RWPE2 (cell line): ENCODE results near the gene WDR33.
A peak's percentile ranks its signal among the peaks of the same experiment; 100 is the strongest.

ENCODE experiments used
- ATAC-seq: fragments of 200-7000 bp; cut with Tn5 transposase; 3 replicates; pipeline ENCODE4 v1.9.1; 2021; ENCODE audit warnings: low read depth
- DNase-seq: peaks from one replicate; pipeline ENCODE4 v3.0.0-alpha.2; 2020; ENCODE audit warnings: low spot score
- H3K27ac ChIP-seq: fragments of 450-650 bp; 2 replicates; pipeline ENCODE4 v1.5.1; 2017; ENCODE audit warnings: mild to moderate bottlenecking; ENCODE audit not compliant: poor library complexity, severe bottlenecking
- H3K27me3 ChIP-seq: fragments of 250-450 bp; sonication (Bioruptor Pico); 2 replicates; pipeline ENCODE4 v1.5.1; 2021; ENCODE audit warnings: mild to moderate bottlenecking, moderate library complexity; ENCODE audit not compliant: insufficient read depth, poor library complexity, severe bottlenecking
- H3K36me3 ChIP-seq: fragments of 250-450 bp; sonication (Bioruptor Pico); 2 replicates; pipeline ENCODE4 v1.5.1; 2020; ENCODE audit warnings: low read depth, mild to moderate bottlenecking, moderate library complexity
- H3K4me1 ChIP-seq: fragments of 250-450 bp; sonication (Bioruptor Pico); 2 replicates; pipeline ENCODE4 v1.5.1; 2021; ENCODE audit warnings: mild to moderate bottlenecking, moderate library complexity; ENCODE audit not compliant: insufficient read depth, poor library complexity, severe bottlenecking
- H3K4me3 ChIP-seq: fragments of 250-450 bp; sonication (Bioruptor Pico); 2 replicates; pipeline ENCODE4 v1.5.1; 2021; ENCODE audit warnings: mild to moderate bottlenecking, moderate library complexity; ENCODE audit not compliant: severe bottlenecking
- H3K9me3 ChIP-seq: fragments of 250-450 bp; sonication (Bioruptor Pico); 2 replicates; pipeline ENCODE4 v1.5.1; 2021; ENCODE audit warnings: mild to moderate bottlenecking, moderate library complexity; ENCODE audit not compliant: severe bottlenecking
- TF ChIP-seq, protein P1 (sequence below): fragments of 450-650 bp; IDR thresholded peaks from one replicate; pipeline ENCODE4 v1.5.1; 2017; ENCODE audit warnings: mild to moderate bottlenecking, moderate library complexity; ENCODE audit not compliant: poor library complexity, severe bottlenecking

WDR33 gene

DNA sequence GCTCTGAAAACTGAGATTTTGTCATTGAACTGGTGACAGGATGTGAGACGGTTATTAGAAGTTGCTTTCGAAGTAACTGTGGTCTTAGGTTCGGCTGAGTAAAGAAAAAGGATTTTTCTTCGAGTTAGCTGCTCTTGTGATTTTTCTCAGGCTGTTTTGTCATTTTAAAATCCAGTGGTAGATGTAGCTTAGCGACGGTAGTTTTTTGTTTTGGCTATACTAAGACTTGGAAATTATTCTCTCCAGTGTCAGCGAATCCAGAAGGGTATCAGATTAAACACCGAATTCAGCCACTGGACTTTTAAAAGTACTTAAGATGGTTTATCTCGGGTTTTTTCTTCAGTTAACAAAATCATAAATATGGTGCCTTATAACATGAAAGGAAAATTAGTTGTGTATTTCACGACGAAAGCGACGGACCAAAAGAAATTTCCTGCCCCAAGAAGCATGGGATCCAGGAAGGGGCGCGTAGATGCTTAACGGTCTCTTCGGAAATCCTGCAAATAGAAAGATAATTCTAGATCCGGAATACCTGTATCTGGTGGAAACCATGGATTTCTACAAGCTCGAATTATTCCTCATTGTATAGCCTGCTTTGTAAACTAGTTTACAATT lies 108.5 kb downstream of the WDR33 start:
- Histone ChIP-seq H3K9me3 (no peaks in the 10 kb centered on the region), H3K36me3 (peaks cover 31% of the 10 kb centered on the region), H3K27me3 (no peaks in the 10 kb centered on the region), H3K27ac (peak overlapping the region; percentile 81), H3K4me1 (peaks cover 11% of the 10 kb centered on the region), H3K4me3 (peak overlapping the region; percentile 83)
- DNase-seq = no peak
- TF ChIP-seq, protein P1, sequence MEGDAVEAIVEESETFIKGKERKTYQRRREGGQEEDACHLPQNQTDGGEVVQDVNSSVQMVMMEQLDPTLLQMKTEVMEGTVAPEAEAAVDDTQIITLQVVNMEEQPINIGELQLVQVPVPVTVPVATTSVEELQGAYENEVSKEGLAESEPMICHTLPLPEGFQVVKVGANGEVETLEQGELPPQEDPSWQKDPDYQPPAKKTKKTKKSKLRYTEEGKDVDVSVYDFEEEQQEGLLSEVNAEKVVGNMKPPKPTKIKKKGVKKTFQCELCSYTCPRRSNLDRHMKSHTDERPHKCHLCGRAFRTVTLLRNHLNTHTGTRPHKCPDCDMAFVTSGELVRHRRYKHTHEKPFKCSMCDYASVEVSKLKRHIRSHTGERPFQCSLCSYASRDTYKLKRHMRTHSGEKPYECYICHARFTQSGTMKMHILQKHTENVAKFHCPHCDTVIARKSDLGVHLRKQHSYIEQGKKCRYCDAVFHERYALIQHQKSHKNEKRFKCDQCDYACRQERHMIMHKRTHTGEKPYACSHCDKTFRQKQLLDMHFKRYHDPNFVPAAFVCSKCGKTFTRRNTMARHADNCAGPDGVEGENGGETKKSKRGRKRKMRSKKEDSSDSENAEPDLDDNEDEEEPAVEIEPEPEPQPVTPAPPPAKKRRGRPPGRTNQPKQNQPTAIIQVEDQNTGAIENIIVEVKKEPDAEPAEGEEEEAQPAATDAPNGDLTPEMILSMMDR = no peak
- no peak for ATAC-seq

DNA sequence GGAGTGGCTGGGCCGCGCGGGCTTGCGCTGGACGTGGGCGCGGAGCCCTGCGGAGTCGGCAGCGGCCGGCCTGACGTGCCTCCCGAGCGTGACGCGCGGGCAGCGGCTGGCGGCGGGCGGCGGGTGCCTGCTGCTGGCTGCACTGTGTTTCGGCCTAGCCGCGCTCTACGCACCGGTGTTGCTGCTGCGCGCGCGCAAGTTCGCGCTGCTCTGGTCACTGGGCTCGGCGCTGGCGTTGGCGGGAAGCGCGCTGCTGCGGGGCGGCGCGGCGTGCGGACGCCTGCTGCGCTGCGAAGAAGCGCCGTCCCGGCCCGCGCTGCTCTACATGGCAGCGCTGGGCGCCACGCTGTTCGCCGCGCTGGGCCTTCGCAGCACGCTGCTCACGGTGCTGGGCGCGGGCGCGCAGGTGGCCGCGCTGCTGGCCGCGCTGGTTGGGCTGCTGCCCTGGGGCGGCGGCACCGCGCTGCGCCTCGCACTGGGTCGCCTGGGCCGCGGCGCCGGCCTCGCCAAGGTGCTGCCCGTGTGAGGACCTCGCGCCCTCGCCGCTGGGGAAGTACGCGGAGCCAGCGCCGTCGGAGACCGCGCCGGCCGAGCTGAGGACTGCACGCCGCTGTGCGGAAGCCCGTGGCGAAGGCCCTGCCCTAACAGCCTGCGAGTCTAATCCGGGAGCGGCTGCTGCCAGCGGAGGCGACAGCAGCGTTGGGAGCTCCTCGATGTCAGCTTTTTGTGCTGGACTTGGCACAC lies 109.1 kb downstream of the WDR33 start:
- Histone ChIP-seq H3K27ac (peak overlapping the region; percentile 81), H3K36me3 (peaks cover 24% of the 10 kb centered on the region), H3K9me3 (no peaks in the 10 kb centered on the region), H3K27me3 (no peaks in the 10 kb centered on the region), H3K4me3 (peak overlapping the region; percentile 83), H3K4me1 (peaks cover 11% of the 10 kb centered on the region)
- TF ChIP-seq, protein P1 = peak; percentile 14
- DNase-seq (no peak), ATAC-seq (peak; percentile 72)

DNA sequence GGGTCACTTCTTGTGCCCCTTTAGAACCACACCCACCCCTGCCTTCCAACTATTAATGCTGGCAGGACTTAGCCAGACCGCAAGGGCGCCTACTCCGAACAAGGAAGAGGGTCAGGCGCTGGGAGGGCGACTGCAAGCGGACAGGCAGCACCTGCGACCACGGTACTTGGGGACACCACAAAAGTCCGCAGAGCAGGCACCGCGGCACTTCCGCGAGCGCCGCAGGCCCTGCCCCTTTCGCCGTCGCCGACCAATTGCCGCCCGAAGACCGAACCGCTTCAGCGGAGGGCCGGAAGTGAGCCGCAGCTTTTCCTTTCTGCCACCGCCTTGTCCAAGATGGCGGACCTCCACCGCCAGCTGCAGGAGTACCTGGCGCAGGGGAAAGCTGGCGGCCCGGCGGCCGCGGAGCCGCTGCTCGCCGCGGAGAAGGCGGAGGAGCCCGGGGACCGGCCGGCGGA lies 109.7 kb downstream of the WDR33 start, which contains the start of gene SFT2D3:
SFT2D3 (plus strand) TSS at position 305 of the 458 bp plus-strand sequence; CDS start at position 337, 32 bp downstream.
- Histone ChIP-seq H3K9me3 (no peaks in the 10 kb centered on the region), H3K36me3 (peaks cover 20% of the 10 kb centered on the region), H3K4me3 (peak within 1 kb of the TSS; percentile 83), H3K27ac (peak within 1 kb of the TSS; percentile 81), H3K4me1 (peaks cover 11% of the 10 kb centered on the region), H3K27me3 (no peaks in the 10 kb centered on the region)
- ATAC-seq (peak; percentile 85), DNase-seq (peak; percentile 85)
- TF ChIP-seq, protein P1 = no peak

DNA sequence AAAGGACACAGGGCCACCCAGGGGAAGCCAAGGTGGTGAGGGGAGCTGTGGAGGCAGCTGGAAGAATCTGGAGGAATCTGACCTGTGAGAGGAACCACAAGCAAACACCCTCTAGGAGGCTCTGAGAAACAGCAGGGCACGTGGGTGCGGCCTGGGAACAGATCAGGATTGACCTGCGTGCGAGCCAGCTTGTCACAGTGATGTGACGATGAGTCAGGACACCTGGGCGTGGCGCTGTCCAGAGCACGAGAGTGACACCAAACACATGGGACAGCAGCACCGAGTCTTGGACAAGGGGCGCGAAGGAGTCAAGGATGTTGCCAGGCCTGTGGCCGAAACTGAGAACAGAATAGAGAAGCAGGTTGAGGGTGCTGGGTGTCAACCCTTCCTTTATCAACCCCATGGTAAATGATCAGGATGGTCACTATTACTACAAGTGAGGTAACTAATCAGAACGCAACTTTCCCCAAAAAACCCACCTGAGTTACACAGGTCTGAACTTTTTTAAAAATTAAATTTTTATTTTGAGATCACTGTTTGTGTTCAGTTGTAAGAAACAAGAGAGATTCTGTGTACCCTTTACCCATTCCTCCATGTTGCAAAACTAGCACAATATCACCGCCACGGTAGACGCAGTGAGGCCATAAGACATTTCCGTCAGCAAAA lies 110.3 kb downstream of the WDR33 start:
- TF ChIP-seq, protein P1 = no peak
- H3K27ac ChIP-seq = peak overlapping the region; percentile 81
- DNase-seq (no peak), ATAC-seq (no peak)
- peaks cover 11% of the 10 kb centered on the region for H3K4me1 ChIP-seq
- H3K4me3 ChIP-seq = peak overlapping the region; percentile 83
- H3K9me3 ChIP-seq = no peaks in the 10 kb centered on the region
- H3K27me3 ChIP-seq = no peaks in the 10 kb centered on the region
- H3K36me3 ChIP-seq = peaks cover 20% of the 10 kb centered on the region
